HAP-1 (cell line): ENCODE measurements around the gene SLITRK1.

Experiments used
- DNase-seq, 2 experiments: peaks; one replicate each; pipeline ENCODE4 v3.0.0-alpha.2; 2016 to 2020; ENCODE audit warnings: low spot score in 2 of 2
- H3K27me3 ChIP-seq: fragments of 250-450 bp; sonication (Bioruptor Pico); 2 replicates; pipeline ENCODE4 v1.5.1; 2020; ENCODE audit warnings: low read depth, mild to moderate bottlenecking, moderate library complexity
- H3K36me3 ChIP-seq: fragments of 250-450 bp; sonication (Bioruptor Pico); replicated peaks from 2 replicates; pipeline ENCODE4 v1.5.1; 2020; ENCODE audit warnings: mild to moderate bottlenecking
- H3K4me1 ChIP-seq: fragments of 250-450 bp; sonication (Bioruptor Pico); 2 replicates; pipeline ENCODE4 v1.5.1; 2020; ENCODE audit warnings: mild to moderate bottlenecking
- H3K4me3 ChIP-seq: fragments of 250-450 bp; sonication (Bioruptor Pico); 2 replicates; pipeline ENCODE4 v1.5.1; 2020; ENCODE audit warnings: mild to moderate bottlenecking, moderate library complexity
- H3K9me3 ChIP-seq: fragments of 250-450 bp; sonication (Bioruptor Pico); 2 replicates; pipeline ENCODE4 v1.5.1; 2020; ENCODE audit warnings: mild to moderate bottlenecking, moderate library complexity
- in situ Hi-C: fragments of 300-500 bp; cut with MboI; formaldehyde crosslinking; loops from 3 replicates; pipeline ENCODE4 v1.14.3; 2020; ENCODE audit warnings: low sequenced_read_pairs, inconsistent platforms, mixed read lengths

Gene SLITRK1

GRCh38 chr13:83880275-83881139 is 1.8 kb downstream of the SLITRK1 start:
- no peaks in the 10 kb centered on the region for H3K9me3 ChIP-seq
- H3K27me3 ChIP-seq: no peaks in the 10 kb centered on the region
- H3K4me3 ChIP-seq: no peak overlapping the region
- in situ Hi-C loops: no loop called here
- no peaks in the 10 kb centered on the region for H3K4me1 ChIP-seq
- no peak for DNase-seq
- no peaks in the 10 kb centered on the region for H3K36me3 ChIP-seq

- no peak overlapping the region for H3K4me3 ChIP-seq
- no peaks in the 10 kb centered on the region for H3K4me1 ChIP-seq
- H3K27me3 ChIP-seq: no peaks in the 10 kb centered on the region
- H3K9me3 ChIP-seq: no peaks in the 10 kb centered on the region
- DNase-seq: no peak
- H3K36me3 ChIP-seq: no peaks in the 10 kb centered on the region
- in situ Hi-C loops: no loop called here
Measured at GRCh38 chr13:83879431-83880171, 2.7 kb downstream of the SLITRK1 start.

GRCh38 chr13:83878691-83879430 is 3.4 kb downstream of the SLITRK1 start:
- H3K4me1 ChIP-seq: no peaks in the 10 kb centered on the region
- no peak overlapping the region for H3K4me3 ChIP-seq
- no peaks in the 10 kb centered on the region for H3K9me3 ChIP-seq
- in situ Hi-C loops: no loop called here
- H3K27me3 ChIP-seq: no peaks in the 10 kb centered on the region
- DNase-seq: no peak
- H3K36me3 ChIP-seq: no peaks in the 10 kb centered on the region

GRCh38 chr13:83877651-83878355 is 4.5 kb downstream of the SLITRK1 start:
- in situ Hi-C loops: no loop called here
- no peaks in the 10 kb centered on the region for H3K27me3 ChIP-seq
- H3K36me3 ChIP-seq: no peaks in the 10 kb centered on the region
- H3K4me3 ChIP-seq: no peak overlapping the region
- H3K4me1 ChIP-seq: no peaks in the 10 kb centered on the region
- no peak for DNase-seq
- no peaks in the 10 kb centered on the region for H3K9me3 ChIP-seq

GRCh38 chr13:83876546-83876945 is 5.7 kb downstream of the SLITRK1 start:
- Histone ChIP-seq H3K9me3 (no peaks in the 10 kb centered on the region), H3K4me3 (no peak overlapping the region), H3K27me3 (no peaks in the 10 kb centered on the region), H3K4me1 (no peaks in the 10 kb centered on the region), H3K36me3 (no peaks in the 10 kb centered on the region)
- in situ Hi-C loops: no loop called here
- no peak for DNase-seq

- Histone ChIP-seq H3K9me3 (no peaks in the 10 kb centered on the region), H3K4me1 (no peaks in the 10 kb centered on the region), H3K36me3 (no peaks in the 10 kb centered on the region), H3K27me3 (no peaks in the 10 kb centered on the region), H3K4me3 (no peak overlapping the region)
- in situ Hi-C loops: no loop called here
- no peak for DNase-seq
Measured at GRCh38 chr13:83867708-83868107, 14.6 kb downstream of the SLITRK1 start.

GRCh38 chr13:83865161-83866137 is 16.8 kb downstream of the SLITRK1 start:
- Histone ChIP-seq H3K27me3 (no peaks in the 10 kb centered on the region), H3K4me1 (no peaks in the 10 kb centered on the region), H3K36me3 (no peaks in the 10 kb centered on the region), H3K4me3 (no peak overlapping the region), H3K9me3 (no peaks in the 10 kb centered on the region)
- no peak for DNase-seq
- in situ Hi-C loops: no loop called here

- H3K9me3 ChIP-seq: no peaks in the 10 kb centered on the region
- in situ Hi-C loops: no loop called here
- H3K27me3 ChIP-seq: no peaks in the 10 kb centered on the region
- no peak for DNase-seq
- no peaks in the 10 kb centered on the region for H3K36me3 ChIP-seq
- no peak overlapping the region for H3K4me3 ChIP-seq
- H3K4me1 ChIP-seq: no peaks in the 10 kb centered on the region
Measured at GRCh38 chr13:83853771-83854170, 28.5 kb downstream of the SLITRK1 start.

- Histone ChIP-seq H3K4me1 (no peaks in the 10 kb centered on the region), H3K4me3 (no peak overlapping the region), H3K9me3 (no peaks in the 10 kb centered on the region), H3K36me3 (no peaks in the 10 kb centered on the region), H3K27me3 (no peaks in the 10 kb centered on the region)
- no peak for DNase-seq
- in situ Hi-C loops: no loop called here
Measured at GRCh38 chr13:83845106-83845505, 37.2 kb downstream of the SLITRK1 start.

GRCh38 chr13:83839146-83839545 is 43.1 kb downstream of the SLITRK1 start:
- peak; percentile 71 to 90 for DNase-seq
- H3K4me1 ChIP-seq: peaks cover 12% of the 10 kb centered on the region
- H3K9me3 ChIP-seq: no peaks in the 10 kb centered on the region
- no peak overlapping the region for H3K4me3 ChIP-seq
- no peaks in the 10 kb centered on the region for H3K36me3 ChIP-seq
- in situ Hi-C loops: no loop called here
- H3K27me3 ChIP-seq: no peaks in the 10 kb centered on the region

- Histone ChIP-seq H3K4me3 (no peak overlapping the region), H3K36me3 (no peaks in the 10 kb centered on the region), H3K27me3 (no peaks in the 10 kb centered on the region), H3K4me1 (peaks cover 14% of the 10 kb centered on the region), H3K9me3 (no peaks in the 10 kb centered on the region)
- in situ Hi-C loops: no loop called here
- DNase-seq: no peak
Measured at GRCh38 chr13:83831796-83832195, 50.5 kb downstream of the SLITRK1 start.

GRCh38 chr13:83829810-83830209 is 52.5 kb downstream of the SLITRK1 start:
- DNase-seq: no peak
- peaks cover 30% of the 10 kb centered on the region for H3K4me1 ChIP-seq
- H3K4me3 ChIP-seq: no peak overlapping the region
- in situ Hi-C loops: no loop called here
- no peaks in the 10 kb centered on the region for H3K27me3 ChIP-seq
- H3K9me3 ChIP-seq: no peaks in the 10 kb centered on the region
- H3K36me3 ChIP-seq: no peaks in the 10 kb centered on the region
